SK-N-SH (cell line): ENCODE data around the gene USH1C.

Source experiments
- MXI1 ChIP-seq: IDR thresholded peaks from 2 replicates; pipeline ENCODE4 v1.6.1; 2012; ENCODE audit warnings: mild to moderate bottlenecking, low read depth, low read length, improper control_type of control experiment
- YY1 ChIP-seq: IDR thresholded peaks from 2 replicates; pipeline ENCODE4 v1.4.0; 2012; ENCODE audit warnings: low read depth, mild to moderate bottlenecking

DNA sequence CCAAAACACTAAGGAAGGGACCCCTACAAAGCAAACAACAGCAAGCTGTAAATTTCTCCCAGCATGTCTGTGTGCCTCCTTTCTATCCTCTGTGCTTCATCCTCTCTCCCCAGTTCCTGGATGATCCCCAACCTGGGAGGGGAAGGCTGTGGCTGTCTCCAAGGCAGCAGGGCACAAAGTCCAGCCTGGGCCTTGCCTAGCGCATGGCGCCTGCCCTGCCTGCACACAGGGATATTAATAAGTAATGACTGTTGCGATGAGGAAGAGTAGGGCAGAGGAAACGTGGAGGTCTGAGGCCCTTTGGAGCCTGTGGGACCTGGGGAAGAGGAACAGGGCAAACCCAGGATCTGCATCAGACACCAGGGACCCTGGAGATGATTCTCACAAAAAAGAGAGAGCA, 2.0 kb downstream of the USH1C start:
- TF ChIP-seq MXI1 (no peak), YY1 (no peak)
